DOHH2 (cell line): ENCODE results near the gene CFI.

ENCODE experiments used
- H3F3A ChIP-seq: fragments of 200-600 bp; sonication (generic), shearing (Covaris generic); 2 replicates; pipeline ENCODE4 v1.6.0; 2016; ENCODE audit warnings: antibody characterized with exemption, mild to moderate bottlenecking; ENCODE audit not compliant: control insufficient read depth, insufficient read depth
- H3K27ac ChIP-seq: fragments of 200-600 bp; sonication (generic); 2 replicates; pipeline ENCODE4 v1.5.1; 2014; ENCODE audit warnings: low read depth, mild to moderate bottlenecking, low read length, moderate library complexity
- H3K27me3 ChIP-seq: fragments of 200-600 bp; sonication (generic); 2 replicates; pipeline ENCODE4 v1.6.1; 2014; ENCODE audit warnings: mild to moderate bottlenecking, low read length, mixed read lengths; ENCODE audit not compliant: control insufficient read depth
- H3K36me3 ChIP-seq: fragments of 200-600 bp; sonication (generic); 2 replicates; pipeline ENCODE4 v1.6.1; 2014; ENCODE audit warnings: mild to moderate bottlenecking, low read length, moderate library complexity, mixed read lengths; ENCODE audit not compliant: control insufficient read depth
- H3K4me1 ChIP-seq: fragments of 200-600 bp; sonication (generic); 2 replicates; pipeline ENCODE4 v1.6.1; 2014; ENCODE audit warnings: mild to moderate bottlenecking, low read length, mixed read lengths; ENCODE audit not compliant: control insufficient read depth
- H3K4me2 ChIP-seq: fragments of 200-600 bp; sonication (generic); 2 replicates; pipeline ENCODE4 v1.6.0; 2014; ENCODE audit warnings: mild to moderate bottlenecking, low read length, moderate library complexity
- H3K4me3 ChIP-seq: fragments of 200-600 bp; sonication (generic); 2 replicates; pipeline ENCODE4 v1.5.1; 2014; ENCODE audit warnings: mild to moderate bottlenecking, low read length, mixed read lengths
- H3K79me2 ChIP-seq: fragments of 200-600 bp; sonication (generic); 2 replicates; pipeline ENCODE4 v1.6.1; 2014; ENCODE audit warnings: mild to moderate bottlenecking, low read length, mixed read lengths; ENCODE audit not compliant: control insufficient read depth
- H3K9me2 ChIP-seq: fragments of 200-600 bp; sonication (generic); replicated peaks from 2 replicates; pipeline ENCODE4 v1.6.1; 2014; ENCODE audit warnings: mild to moderate bottlenecking, low read length, mixed read lengths; ENCODE audit not compliant: control insufficient read depth
- H3K9me3 ChIP-seq: fragments of 200-600 bp; sonication (generic); 2 replicates; pipeline ENCODE4 v1.6.1; 2014; ENCODE audit warnings: antibody characterized with exemption, low read length, mixed read lengths; ENCODE audit not compliant: control insufficient read depth, insufficient read depth
- H4K20me1 ChIP-seq: fragments of 200-600 bp; sonication (generic); 2 replicates; pipeline ENCODE4 v1.6.0; 2014; ENCODE audit warnings: low read depth, mild to moderate bottlenecking, antibody characterized with exemption, low read length, moderate library complexity; ENCODE audit not compliant: control insufficient read depth, insufficient read depth
- CTCF ChIP-seq: fragments of 200-600 bp; sonication (generic); IDR thresholded peaks from one replicate; pipeline ENCODE4 v1.5.1; 2014; ENCODE audit warnings: antibody characterized with exemption, mild to moderate bottlenecking, low read depth, low read length; ENCODE audit not compliant: poor library complexity, severe bottlenecking
- EZH2phosphoT487 ChIP-seq: fragments of 200-600 bp; sonication (generic); IDR thresholded peaks from 2 replicates; pipeline ENCODE4 v1.6.1; 2017; ENCODE audit warnings: borderline replicate concordance, mild to moderate bottlenecking, antibody characterized with exemption, low read length, moderate library complexity, mixed read lengths

CFI gene

GRCh38 chr4:109815151-109816081 is 13.6 kb upstream of the CFI start, which contains the start of gene GAR1:
Gene GAR1 (plus strand): TSS chr4:109815762. CDS start chr4:109816165, 403 bp downstream.
- peaks cover 51% of the 10 kb centered on the region for H3K79me2 ChIP-seq

GRCh38 chr4:109811707-109812106 is 9.9 kb upstream of the CFI start:
- peaks cover 14% of the 10 kb centered on the region for H3K79me2 ChIP-seq
- H3K27ac ChIP-seq: no peak overlapping the region
- no peaks in the 10 kb centered on the region for H3K9me2 ChIP-seq
- no peak overlapping the region for H3K4me2 ChIP-seq
- H3F3A ChIP-seq: no peaks in the 10 kb centered on the region
- no peaks in the 10 kb centered on the region for H3K27me3 ChIP-seq
- H3K4me1 ChIP-seq: peaks cover 9% of the 10 kb centered on the region
- no peaks in the 10 kb centered on the region for H3K9me3 ChIP-seq
- no peak overlapping the region for H3K4me3 ChIP-seq
- H3K36me3 ChIP-seq: peaks cover 3% of the 10 kb centered on the region; the same call in 1 of the 2 replicates
- no peaks in the 10 kb centered on the region for H4K20me1 ChIP-seq
- TF ChIP-seq EZH2phosphoT487 (no peak), CTCF (no peak)

More at GRCh38 chr4:109815151-109816081, 13.6 kb upstream of the CFI start, which contains the start of gene GAR1:
- H3K4me1 ChIP-seq: peaks cover 22% of the 10 kb centered on the region
- no peaks in the 10 kb centered on the region for H3K9me2 ChIP-seq
- H3K36me3 ChIP-seq: peaks cover 38% of the 10 kb centered on the region
- TF ChIP-seq CTCF (no peak), EZH2phosphoT487 (no peak)
- no peaks in the 10 kb centered on the region for H3F3A ChIP-seq
- no peaks in the 10 kb centered on the region for H3K9me3 ChIP-seq
- peak within 1 kb of the TSS; percentile 58 for H3K27ac ChIP-seq
- peak within 1 kb of the TSS; percentile 82 for H3K4me2 ChIP-seq
- H3K4me3 ChIP-seq: peak within 1 kb of the TSS; percentile 82
- no peaks in the 10 kb centered on the region for H4K20me1 ChIP-seq
- no peaks in the 10 kb centered on the region for H3K27me3 ChIP-seq

- Histone ChIP-seq H3K4me2 (no peak overlapping the region), H3F3A (no peaks in the 10 kb centered on the region), H3K27ac (no peak overlapping the region), H3K27me3 (no peaks in the 10 kb centered on the region), H3K79me2 (peaks cover 5% of the 10 kb centered on the region), H3K4me1 (peaks cover 6% of the 10 kb centered on the region), H3K36me3 (peaks cover under 1% of the 10 kb centered on the region; the same call in 1 of the 2 replicates), H3K9me2 (no peaks in the 10 kb centered on the region), H3K4me3 (no peak overlapping the region), H3K9me3 (no peaks in the 10 kb centered on the region), H4K20me1 (no peaks in the 10 kb centered on the region)
- TF ChIP-seq EZH2phosphoT487 (no peak), CTCF (no peak)
These were observed 9.0 kb upstream of the CFI start for GRCh38 chr4:109810552-109811387.
